ENCODE measurements around the gene TMED1.

DNA sequence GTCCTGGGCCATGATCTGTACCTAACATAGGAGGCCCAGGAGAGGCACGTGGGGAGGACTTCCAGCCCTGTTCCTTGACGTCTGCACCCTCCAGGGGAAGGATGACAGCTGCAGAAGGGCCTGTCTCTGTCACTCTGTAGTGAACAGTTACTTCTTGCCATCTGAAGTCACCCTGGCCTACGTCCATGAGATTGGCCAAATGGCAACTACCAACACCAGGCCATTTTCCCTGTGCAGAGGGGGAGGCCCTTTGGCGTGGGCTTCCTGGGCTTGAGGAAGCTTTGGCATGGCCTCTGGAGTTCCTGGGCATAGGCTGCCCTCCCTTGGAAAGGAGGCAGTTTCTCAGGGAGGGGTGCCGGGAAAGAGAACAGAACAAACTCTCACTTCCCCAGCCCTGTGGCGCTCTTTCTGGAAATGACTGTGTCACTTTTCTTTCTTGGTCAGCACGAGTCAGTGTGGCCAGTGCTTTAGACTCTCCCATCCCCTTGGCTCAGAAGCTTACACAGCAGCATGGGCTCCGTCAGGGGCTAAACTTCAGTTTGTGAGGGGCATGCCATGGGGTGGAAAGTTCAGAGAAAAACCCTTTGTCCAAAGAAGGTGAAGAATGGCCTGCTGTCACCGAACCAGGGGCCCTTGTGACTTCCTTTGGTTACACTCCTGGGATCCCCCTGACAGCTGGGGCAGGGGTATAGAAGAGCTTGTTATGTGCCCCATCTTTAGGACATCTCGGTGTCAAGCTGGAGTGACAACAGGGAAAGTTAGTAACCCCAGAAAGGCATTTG lies 40.6 kb upstream of the TMED1 start:
- TF ChIP-seq, protein P1, sequence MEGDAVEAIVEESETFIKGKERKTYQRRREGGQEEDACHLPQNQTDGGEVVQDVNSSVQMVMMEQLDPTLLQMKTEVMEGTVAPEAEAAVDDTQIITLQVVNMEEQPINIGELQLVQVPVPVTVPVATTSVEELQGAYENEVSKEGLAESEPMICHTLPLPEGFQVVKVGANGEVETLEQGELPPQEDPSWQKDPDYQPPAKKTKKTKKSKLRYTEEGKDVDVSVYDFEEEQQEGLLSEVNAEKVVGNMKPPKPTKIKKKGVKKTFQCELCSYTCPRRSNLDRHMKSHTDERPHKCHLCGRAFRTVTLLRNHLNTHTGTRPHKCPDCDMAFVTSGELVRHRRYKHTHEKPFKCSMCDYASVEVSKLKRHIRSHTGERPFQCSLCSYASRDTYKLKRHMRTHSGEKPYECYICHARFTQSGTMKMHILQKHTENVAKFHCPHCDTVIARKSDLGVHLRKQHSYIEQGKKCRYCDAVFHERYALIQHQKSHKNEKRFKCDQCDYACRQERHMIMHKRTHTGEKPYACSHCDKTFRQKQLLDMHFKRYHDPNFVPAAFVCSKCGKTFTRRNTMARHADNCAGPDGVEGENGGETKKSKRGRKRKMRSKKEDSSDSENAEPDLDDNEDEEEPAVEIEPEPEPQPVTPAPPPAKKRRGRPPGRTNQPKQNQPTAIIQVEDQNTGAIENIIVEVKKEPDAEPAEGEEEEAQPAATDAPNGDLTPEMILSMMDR (IDR thresholded peaks at IDR 0.05; ENCODE audit: poor library complexity), result no peak
- no peak for TF ChIP-seq EZH2 (IDR thresholded peaks at IDR 0.05; ENCODE audit: borderline replicate concordance)
